Colonic mucosa (tissue), 4 donors: ENCODE measurements around the gene LRRK1. TPM values are rescaled to one million over a fixed set of nuclear protein-coding genes. Genes with fewer than 3 reads are reported as not detected.

ENCODE experiments used
- DNase-seq: peaks from one replicate; pipeline ENCODE4 v3.0.0-alpha.2; 2020
- H3K27ac ChIP-seq: fragments of 200-600 bp; one replicate; pipeline ENCODE4 v1.8.0; 2021
- H3K27me3 ChIP-seq: fragments of 200-600 bp; one replicate; pipeline ENCODE4 v1.8.0; 2021
- H3K36me3 ChIP-seq: fragments of 200-600 bp; one replicate; pipeline ENCODE4 v1.8.0; 2021
- H3K4me1 ChIP-seq: fragments of 200-600 bp; one replicate; pipeline ENCODE4 v1.8.0; 2021; ENCODE audit warnings: mild to moderate bottlenecking
- H3K4me3 ChIP-seq: fragments of 200-600 bp; one replicate; pipeline ENCODE4 v1.8.0; 2021
- H3K9ac ChIP-seq, 2 donors: one replicate each; pipeline ENCODE4 v1.7.0; 2013; ENCODE audit warnings: control low read depth in 2 of 2, low read depth in 2 of 2, low read length in 2 of 2
- H3K9me3 ChIP-seq: fragments of 200-600 bp; one replicate; pipeline ENCODE4 v1.8.0; 2021
- intact Hi-C: fragments of 100-400 bp; cut with DNase I; formaldehyde crosslinking; loops from one replicate; pipeline ENCODE4 v1.14.1; 2022
- total RNA-seq, 2 donors: library from RNA; stranded (reverse); fragmentation: NEBNext Ultra II Directional in 1 of 2; extraction: Animal tissue kit (Norgen Biotek cat#: 25700) in 1 of 2; gene quantifications; one replicate each; pipeline ENCODE4 v1.2.1, GENCODE V29; 2021
- TF ChIP-seq, protein P1 (sequence below): fragments of 200-600 bp; IDR thresholded peaks from one replicate; pipeline ENCODE4 v1.8.0; 2022; ENCODE audit warnings: antibody characterized with exemption, mild to moderate bottlenecking
- donor health status: healthy.
- donor health status: DM: no; HTN: no; CAD: no.
- donor health status: DM: no; HTN: no; CAD: no.

LRRK1 gene
- total RNA-seq, 2 donors from 2014 or later, result 29.6 to 36.0 TPM

DNA sequence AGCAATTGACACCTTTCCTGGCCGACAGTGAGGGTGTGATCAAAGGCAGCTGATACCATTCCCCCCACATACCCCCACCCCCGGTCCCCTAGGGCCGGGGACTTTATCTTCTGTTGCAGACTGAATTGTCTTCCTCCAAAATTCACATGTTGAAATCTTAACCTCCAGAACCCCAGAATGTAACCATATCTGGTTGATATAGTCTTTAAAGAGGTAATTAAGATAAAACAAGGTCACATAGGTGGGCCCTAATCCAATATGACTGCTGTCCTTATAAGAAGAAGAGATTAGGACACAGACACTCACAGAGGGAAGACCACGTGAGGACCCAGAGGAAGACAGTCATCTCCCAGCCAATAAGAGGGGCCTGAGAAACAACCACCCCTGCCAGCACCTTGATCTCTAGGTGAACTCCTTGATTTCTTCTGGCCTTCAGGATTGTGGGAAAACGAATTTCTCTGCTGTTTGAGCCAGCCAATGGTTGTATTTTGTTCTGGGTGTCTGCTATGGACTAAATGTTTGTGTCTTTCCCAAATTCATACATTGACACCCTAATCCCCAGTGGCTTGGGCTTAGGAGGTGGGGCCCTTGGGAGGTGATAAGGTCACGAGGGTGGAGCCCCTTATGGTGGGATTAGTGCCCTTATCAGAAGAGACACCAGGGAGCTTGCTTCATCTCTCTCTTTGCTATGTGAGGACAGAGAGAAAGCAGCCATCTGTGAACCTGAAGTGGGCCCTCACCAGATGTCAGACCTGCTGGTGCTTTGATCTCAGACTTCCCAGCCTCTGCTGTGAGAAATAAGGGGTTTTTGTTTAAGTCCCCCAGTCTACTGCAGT lies 188.7 kb downstream of the LRRK1 start:
- Histone ChIP-seq H3K27ac (no peak overlapping the region), H3K9ac (no peak overlapping the region), H3K4me1 (no peaks in the 10 kb centered on the region), H3K4me3 (no peak overlapping the region), H3K36me3 (no peaks in the 10 kb centered on the region), H3K27me3 (no peaks in the 10 kb centered on the region), H3K9me3 (no peaks in the 10 kb centered on the region)
- intact Hi-C loops, result no loop called here
- DNase-seq, result no peak
- TF ChIP-seq, protein P1, sequence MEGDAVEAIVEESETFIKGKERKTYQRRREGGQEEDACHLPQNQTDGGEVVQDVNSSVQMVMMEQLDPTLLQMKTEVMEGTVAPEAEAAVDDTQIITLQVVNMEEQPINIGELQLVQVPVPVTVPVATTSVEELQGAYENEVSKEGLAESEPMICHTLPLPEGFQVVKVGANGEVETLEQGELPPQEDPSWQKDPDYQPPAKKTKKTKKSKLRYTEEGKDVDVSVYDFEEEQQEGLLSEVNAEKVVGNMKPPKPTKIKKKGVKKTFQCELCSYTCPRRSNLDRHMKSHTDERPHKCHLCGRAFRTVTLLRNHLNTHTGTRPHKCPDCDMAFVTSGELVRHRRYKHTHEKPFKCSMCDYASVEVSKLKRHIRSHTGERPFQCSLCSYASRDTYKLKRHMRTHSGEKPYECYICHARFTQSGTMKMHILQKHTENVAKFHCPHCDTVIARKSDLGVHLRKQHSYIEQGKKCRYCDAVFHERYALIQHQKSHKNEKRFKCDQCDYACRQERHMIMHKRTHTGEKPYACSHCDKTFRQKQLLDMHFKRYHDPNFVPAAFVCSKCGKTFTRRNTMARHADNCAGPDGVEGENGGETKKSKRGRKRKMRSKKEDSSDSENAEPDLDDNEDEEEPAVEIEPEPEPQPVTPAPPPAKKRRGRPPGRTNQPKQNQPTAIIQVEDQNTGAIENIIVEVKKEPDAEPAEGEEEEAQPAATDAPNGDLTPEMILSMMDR, result no peak

DNA sequence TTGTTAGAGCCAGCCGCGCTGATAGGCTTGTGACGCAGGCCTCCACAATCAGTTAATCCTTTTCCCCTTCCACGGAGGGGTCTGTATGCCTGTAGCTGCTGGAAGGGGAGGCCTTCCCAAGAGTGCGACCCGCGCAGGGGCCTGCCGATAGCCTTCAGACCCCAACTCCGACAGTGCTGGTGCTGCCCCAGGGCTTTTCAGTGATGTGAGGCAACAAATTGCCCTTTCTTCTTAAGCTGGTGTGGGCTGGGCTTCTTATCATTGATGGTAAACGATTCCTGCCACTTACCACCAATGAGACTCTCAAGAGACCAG lies 189.3 kb downstream of the LRRK1 start:
- no peak overlapping the region for H3K27ac ChIP-seq
- TF ChIP-seq, protein P1, result no peak
- no peaks in the 10 kb centered on the region for H3K9me3 ChIP-seq
- no peaks in the 10 kb centered on the region for H3K36me3 ChIP-seq
- no peak overlapping the region for H3K9ac ChIP-seq
- H3K4me1 ChIP-seq, result no peaks in the 10 kb centered on the region
- H3K27me3 ChIP-seq, result no peaks in the 10 kb centered on the region
- intact Hi-C loops, result no loop called here
- no peak overlapping the region for H3K4me3 ChIP-seq
- DNase-seq, result no peak

DNA sequence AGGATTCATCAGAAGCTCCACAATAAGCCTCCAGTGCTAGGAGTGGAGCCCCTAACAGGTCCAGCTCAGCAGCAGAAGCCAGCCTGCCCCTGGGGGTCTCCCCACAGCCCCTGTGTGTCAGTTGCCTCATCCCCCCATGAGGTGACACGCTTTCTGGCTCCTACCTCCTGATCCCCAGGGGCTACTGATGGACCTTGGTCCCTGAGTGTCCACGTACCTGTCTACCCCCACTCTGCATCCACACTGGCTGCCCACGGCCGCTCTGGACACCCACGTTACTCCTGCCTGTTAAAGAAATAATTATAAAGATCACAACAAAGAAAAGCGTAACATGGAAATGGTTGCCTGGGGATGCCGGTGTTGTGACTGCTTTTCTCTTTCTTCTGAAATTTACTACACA lies 189.6 kb downstream of the LRRK1 start:
- Histone ChIP-seq H3K9me3 (no peaks in the 10 kb centered on the region), H3K4me3 (no peak overlapping the region), H3K36me3 (no peaks in the 10 kb centered on the region), H3K4me1 (no peaks in the 10 kb centered on the region), H3K27ac (no peak overlapping the region), H3K9ac (no peak overlapping the region), H3K27me3 (no peaks in the 10 kb centered on the region)
- TF ChIP-seq, protein P1, result no peak
- intact Hi-C loops, result no loop called here
- DNase-seq, result no peak

DNA sequence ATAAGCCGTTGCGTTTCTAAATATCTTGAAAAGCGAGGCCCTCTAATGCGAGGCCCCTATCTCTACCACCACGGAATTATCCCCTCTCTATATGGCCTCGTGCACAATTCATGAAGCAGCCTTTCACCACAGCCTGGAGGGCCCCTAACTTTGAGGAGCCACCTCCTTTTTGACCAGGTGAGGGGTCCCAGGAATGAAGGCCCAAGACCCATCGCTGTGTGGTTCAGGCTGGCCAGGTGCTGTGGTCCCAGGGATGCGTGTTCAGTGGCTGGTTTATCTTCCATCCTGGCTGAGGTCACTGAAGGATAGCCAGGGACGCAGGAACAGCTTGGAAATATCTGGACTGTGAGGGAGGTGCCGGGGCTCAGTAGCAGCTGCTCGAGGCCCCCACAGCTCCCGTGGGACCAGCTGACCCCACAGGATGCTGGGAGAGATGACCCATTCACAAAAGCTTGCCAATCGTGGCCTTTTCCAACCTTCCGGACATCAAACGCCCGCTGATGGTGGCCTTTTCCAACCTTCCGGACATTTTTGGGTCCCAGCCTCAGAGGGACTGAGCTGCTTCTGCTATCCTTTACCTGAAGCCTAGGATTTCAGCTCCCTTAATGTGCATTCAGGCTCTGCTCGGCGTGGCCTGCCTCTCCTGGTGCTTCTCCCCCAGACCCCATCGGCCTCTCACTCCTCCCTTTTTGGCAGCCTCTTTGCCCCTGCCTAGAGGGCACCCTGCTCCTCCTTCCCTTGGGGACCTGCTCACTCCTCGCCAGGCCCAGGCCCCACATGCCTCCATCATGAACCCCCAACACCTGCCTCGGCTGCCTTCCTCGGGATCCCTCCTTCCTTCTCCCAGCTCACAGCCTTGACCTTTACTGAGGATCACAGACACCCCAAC lies 191.8 kb downstream of the LRRK1 start:
- Histone ChIP-seq H3K9ac (no peak overlapping the region), H3K9me3 (no peaks in the 10 kb centered on the region), H3K4me3 (no peak overlapping the region), H3K4me1 (no peaks in the 10 kb centered on the region), H3K36me3 (no peaks in the 10 kb centered on the region), H3K27ac (no peak overlapping the region), H3K27me3 (no peaks in the 10 kb centered on the region)
- no peak for DNase-seq
- intact Hi-C loops, result no loop called here
- TF ChIP-seq, protein P1, result no peak

DNA sequence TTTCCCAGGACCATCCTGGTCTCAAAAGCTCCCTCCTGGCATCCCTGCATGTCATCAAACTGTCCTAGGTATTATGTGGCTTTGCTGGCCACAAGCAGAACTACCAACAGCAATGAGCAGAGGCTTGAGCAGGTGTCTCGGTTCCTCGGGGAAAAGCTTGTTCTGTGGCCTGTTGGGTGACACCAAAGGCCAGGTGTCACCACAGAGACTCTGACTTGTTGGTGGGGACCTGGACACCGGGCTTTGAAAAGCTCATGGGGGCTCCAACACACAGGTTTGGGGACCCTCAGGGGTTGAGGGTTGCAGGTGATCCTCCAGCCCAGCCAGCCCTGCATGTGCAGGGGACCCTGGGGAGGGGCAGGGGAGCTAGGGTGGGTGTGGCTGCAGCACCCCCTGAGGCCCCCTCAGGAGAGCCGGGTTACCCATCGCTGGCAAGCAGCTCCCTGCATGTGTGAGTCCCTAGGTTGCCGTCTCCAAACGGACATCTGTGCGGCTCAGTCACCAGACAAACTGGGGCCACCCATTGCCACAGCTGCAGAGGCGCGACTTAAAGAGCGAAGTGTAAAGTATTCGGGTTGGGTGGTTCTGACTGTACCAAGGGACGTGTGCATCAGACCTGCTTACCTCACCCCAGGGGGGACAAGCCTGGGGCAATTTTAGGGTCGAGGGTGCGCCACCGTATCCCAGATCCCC lies 192.6 kb downstream of the LRRK1 start:
- TF ChIP-seq, protein P1, result no peak
- Histone ChIP-seq H3K4me1 (no peaks in the 10 kb centered on the region), H3K27me3 (no peaks in the 10 kb centered on the region), H3K9me3 (no peaks in the 10 kb centered on the region), H3K9ac (no peak overlapping the region), H3K27ac (no peak overlapping the region), H3K4me3 (no peak overlapping the region), H3K36me3 (no peaks in the 10 kb centered on the region)
- no peak for DNase-seq
- intact Hi-C loops, result no loop called here
